HG03558 (cell line): Measurements from ENCODE around the gene XAB2.

ENCODE experiments used
- ATAC-seq: cut with Tn5 transposase; IDR thresholded peaks from one replicate; pipeline ENCODE4 v1.9.1; 2021; ENCODE audit warnings: moderate number of reproducible peaks; ENCODE audit not compliant: unreplicated experiment; ENCODE audit errors: extremely low read depth

The XAB2 gene

DNA sequence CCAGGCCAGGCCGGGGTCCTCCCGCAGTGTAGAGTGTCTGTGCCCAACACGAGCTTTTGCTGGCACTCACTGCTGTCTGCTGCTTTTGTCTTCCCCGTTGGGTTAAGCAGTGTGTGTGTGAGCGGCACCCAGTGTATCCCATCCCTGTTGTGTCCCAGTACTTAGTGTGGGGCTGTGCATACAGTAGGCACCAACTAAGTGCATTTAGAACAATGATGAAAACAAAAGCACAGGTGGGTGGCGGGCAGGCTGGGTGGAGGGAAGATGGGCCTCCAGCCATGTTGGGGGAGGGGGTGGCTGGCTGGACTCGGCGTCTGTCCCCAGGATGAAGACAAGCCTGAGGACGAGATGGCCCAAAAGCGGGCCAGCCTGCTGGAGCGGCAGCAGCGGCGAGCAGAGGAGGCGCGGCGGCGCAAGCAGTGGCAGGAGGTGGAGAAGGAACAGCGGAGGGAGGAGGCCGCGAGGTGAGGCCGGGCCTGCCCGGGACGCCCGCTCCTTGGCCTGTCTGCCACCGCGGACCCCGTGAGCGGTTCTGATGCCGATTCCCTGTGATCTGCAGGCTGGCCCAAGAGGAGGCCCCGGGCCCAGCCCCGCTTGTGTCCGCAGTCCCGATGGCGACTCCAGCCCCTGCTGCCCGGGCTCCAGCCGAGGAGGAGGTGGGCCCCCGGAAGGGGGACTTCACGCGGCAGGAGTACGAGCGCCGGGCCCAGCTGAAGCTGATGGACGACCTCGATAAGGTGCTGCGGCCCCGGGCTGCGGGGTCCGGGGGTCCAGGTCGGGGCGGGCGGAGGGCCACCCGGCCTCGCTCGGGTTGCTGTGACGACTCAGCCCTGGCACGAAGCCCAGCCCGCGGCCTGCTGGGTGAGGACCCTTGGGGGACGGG is 14.2 kb downstream of the XAB2 start:
- no peak for ATAC-seq

DNA sequence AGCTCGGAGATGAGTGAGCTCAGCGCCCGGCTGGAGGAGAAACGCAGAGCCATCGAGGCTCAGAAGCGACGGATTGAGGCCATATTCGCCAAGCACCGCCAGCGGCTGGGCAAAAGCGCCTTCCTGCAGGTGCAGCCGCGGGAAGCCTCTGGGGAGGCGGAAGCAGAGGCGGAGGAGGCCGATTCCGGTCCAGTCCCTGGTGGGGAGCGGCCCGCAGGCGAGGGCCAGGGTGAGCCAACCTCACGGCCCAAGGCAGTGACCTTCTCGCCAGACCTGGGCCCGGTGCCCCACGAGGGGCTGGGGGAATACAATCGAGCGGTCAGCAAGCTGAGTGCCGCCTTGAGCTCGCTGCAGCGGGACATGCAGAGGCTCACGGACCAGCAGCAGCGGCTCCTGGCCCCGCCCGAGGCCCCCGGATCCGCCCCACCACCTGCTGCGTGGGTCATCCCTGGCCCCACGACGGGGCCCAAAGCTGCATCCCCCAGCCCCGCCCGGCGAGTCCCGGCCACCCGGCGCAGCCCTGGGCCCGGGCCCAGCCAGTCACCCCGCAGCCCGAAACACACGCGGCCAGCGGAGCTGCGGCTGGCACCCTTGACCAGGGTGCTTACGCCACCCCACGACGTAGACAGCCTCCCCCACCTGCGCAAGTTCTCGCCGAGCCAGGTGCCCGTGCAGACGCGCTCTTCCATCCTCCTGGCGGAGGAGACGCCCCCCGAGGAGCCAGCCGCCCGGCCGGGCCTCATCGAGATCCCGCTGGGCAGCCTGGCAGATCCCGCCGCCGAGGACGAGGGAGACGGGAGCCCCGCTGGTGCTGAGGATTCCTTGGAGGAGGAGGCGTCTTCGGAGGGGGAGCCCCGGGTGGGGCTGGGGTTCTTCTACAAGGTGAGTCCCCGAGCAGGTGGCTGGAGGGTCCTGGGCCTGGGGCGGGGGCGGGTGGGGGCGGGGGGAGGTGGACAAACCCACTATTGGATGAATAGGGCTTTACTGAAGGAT is 16.8 kb downstream of the XAB2 start:
- no peak for ATAC-seq

DNA sequence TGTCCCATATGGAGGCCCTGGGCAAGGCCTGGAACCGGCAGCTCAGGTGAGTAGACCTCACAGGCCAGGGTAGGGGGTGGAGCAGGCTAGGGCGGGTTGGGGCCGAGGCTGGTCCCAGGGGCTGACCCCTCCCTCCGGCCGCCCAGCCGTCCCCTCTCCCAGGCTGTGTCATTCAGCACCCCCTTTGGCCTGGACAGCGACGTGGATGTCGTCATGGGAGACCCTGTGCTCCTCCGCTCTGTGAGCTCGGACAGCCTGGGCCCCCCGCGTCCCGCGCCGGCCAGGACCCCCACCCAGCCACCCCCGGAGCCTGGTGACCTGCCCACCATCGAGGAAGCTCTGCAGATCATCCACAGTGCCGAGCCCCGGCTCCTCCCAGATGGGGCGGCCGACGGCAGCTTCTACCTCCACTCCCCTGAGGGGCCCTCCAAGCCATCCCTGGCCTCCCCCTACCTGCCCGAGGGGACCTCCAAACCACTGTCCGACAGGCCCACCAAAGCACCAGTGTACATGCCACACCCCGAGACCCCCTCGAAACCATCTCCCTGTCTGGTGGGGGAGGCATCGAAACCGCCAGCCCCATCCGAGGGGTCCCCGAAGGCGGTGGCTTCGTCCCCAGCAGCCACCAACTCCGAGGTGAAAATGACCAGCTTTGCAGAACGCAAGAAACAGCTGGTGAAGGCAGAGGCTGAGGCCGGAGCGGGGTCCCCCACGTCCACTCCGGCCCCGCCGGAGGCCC is 17.6 kb downstream of the XAB2 start:
- ATAC-seq, result no peak

DNA sequence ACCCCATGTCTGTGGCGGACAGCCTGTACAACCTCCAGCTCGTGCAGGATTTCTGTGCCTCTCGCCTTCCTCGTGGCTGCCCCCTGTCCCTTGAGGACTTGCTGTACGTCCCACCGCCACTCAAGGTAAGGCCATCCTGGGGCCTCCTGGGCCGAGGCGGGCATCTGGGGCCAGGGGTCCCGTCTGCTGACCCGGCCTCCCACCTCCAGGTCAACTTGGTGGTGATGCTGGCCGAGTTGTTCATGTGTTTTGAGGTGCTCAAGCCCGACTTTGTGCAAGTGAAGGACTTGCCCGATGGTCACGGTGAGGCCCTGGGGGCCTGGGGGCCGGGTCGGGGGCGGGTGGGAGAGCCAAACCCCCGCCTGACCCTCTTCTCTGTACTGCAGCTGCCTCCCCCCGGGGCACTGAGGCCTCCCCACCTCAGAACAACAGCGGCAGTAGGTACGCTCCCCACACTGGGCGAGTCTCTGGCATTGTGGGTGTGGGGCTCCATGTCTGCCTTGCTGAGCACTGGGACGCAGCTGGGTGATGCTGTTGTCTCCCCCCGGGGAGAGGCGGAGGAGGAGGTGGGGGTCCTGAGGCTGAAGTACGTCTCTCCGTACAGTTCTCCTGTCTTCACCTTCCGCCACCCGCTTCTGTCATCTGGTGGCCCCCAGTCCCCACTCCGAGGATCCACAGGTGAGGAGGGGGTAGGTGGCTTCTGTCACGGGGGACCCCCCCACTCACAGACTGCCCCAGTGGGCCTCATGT is 18.7 kb downstream of the XAB2 start:
- ATAC-seq, result no peak

DNA sequence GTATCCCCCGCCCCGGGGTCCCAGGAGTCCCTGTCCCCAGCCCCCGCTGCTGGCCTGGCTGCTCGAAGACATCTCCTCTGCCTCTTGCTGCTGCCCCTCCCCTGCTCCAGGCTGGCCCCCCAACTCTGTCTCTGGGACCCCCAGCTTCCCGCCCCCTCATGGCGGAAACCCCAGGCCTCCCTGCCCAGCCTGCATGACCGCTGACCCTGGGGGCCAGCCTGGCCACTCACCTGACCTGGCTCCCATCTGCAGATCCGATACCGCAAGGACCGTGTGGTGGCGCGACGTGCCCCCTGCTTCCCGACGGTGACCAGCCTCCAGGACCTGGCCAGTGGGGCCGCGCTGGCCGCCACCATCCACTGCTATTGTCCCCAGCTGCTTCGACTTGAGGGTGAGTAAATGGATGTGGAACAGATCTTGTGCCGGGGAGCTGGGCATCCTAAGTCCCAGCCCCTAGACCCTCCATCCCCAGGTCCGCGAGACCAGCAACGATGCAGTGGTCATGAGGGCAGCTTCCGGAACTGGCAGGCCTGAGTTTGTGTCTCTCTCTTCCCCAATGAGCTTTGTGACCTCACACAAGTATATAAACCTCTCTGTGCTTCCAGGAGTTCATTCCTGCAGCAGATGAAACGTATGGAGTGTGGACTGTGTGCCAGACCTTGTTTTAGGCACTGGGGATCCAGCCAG is 21.3 kb downstream of the XAB2 start:
- no peak for ATAC-seq

DNA sequence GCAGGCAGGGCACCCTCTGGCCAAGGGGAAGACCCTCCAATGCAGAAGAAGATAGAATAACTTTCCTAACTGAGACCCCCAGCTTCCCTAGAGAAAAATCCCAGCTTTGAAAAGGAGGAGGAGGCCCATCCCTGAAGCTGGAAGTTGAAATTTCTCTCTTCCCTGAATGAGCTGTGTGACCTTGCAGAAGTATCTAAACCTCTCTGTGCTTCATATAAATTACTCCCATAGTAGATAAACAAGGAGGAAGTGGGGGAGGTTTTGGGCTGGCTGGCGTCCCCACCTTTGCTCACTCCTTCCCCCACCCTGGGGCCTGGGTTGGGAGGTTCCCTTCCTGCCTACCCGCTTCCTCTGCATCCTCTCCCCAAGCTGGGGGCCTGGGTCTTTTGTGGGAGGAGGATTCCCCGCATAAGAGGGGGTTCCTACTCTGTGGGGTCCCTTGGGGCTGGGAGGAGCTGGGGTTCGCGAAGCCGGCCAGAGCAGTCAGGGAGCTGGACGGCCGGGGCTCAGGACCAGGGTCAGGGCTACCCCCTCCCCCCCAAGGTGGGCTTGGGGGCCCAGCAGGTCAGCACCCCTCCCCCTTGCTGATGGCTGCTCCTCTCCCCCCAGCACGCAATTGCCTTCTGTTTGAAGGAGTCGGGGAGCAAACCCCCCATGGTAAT is 22.0 kb downstream of the XAB2 start:
- ATAC-seq, result no peak

DNA sequence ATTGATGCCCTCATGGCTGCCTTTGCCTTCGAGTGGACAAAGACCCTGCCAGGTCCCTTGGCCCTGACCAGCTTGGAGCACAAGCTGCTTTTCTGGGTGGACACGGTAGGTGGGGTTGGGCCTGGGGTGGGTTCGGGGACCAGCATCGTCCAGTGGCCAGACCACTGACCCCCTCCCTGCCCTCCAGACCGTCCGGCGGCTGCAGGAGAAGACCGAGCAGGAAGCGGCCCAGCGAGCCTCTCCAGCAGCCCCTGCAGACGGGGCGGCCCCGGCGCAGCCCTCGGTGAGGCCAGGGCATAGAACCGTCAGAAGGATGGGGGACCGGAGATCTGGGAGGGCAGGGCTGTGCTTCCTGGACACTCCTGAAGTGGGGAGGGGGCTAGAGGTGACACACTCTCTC is 23.1 kb downstream of the XAB2 start:
- no peak for ATAC-seq

DNA sequence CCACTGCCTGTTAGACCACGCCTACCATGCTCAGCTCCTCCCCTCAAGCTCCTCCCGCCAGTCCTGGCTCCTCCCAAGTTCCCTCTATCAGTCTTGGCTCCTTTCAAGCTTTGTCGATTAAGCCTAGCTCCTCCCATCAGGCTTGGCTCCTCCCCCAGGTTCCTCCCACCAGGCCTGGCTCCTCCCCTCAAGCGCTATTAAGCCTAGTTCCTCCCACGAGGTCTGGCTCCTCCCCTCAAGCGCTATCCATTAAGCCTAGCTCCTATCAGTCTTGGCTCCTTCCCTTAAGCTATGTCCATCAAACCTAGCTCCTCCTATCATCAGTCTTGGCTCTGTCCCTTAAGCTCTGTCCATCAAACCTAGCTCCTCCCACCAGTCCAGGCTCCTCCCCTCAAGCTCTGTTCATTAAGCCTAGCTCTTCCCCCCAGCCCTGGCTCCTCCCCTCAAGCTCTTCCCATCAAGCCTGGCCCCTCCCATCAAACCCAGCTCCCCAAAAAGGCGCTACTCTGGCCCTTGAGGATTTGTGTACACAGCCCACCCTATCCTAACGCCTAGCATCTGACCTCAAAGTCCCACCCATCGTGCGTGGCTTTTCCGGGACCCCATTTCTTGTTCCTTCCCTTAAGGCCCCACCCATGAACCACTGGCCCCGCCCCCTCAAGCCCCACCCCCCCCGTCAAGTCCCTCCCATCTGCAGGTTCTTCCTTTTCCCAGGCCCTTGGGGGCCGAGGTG is 23.7 kb downstream of the XAB2 start:
- ATAC-seq, result no peak

DNA sequence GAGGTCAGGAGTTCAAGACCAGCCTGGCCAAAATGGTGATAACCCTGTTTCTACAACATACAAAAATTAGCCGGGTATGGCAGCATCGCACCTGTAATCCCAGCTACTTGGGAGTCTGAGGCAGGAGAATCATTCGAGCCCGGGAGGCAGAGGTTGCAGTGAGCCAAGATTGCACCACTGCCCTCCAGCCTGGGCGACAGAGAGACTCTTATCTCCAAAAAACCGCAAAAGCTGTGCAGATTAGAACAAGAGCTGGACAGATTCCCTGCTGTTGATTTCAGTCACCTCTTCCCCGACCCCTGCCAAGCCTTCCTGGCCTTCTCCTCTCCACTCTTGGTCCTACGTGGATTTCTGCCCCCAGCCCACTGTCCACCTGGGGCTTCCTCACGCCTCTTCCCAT is 25.4 kb downstream of the XAB2 start:
- ATAC-seq, result no peak

DNA sequence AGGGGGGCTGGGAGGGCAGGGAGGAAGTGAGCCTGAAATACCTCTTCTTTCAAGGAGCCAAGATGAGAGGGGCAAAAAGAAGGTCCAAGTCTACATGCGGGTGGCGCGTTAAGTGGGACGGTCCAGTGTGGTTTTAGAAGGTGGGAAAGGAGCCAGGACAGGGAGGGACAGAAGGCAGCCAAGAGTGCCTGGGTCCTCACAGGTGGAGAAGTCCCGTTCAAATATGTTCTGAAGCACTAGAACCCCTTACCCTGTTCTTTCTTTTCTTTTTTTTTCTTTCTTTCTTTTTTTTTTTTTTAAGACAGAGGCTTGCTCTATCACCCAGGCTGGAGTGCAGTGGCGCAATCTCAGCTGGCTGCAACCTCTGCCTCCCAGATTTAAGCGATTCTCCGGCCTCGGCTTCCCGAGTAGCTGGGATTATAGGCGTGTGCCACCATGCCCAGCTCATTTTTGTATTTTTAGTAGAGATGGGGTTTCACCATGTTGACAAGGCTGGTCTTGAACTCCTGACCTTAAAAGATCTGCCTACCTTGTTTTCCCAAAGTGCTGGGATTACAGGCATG is 26.3 kb downstream of the XAB2 start:
- ATAC-seq, result no peak

DNA sequence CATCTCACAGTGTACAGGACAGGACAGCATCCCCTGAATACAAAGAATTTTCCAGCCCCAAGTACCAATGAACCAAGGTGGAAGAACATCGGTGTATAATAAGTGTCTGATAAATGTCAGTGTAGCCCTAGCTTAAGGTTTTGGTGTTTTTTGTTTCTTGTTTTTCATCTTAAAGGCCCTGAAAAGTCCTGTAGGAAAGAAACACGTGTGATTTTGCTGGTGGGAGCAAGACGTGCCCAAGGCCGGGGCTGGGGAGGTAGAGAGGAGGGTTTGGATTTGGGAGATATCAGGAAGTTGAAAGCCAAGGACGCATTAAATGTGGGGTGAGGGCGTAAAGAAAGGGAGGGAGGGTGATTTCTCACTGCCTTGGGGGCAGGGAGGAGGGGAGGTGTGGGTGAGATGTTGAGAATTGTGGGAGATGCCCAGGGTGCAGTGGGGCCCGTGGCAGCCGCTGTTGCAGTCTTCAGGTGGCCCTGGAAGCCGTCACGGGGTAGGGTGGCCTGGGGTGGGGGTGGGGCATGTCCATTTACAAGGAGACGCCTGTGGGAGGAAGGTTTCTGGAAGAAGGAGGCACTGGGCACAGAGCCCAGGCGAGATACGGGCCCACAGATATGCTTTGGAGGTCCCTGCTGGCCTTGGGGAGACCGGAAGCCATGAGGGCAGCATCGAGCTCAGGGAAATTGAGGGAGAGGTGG is 27.0 kb downstream of the XAB2 start:
- no peak for ATAC-seq

DNA sequence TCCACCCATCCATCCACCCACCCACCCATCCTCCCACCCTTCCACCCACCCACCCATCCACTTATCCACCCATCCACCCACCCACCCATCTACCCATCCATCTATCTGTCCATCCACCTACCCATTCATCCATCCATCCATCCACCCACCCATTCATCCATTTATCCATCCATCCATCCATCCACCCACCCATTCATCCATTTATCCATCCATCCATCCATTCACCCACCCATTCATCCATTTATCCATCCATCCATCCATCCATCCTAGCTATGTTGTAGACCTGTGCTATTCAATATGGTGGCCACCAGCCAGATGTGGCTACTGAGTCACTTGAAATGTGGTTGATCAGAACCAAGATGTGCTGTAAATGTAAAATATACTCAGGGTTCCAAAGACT is 28.6 kb downstream of the XAB2 start:
- no peak for ATAC-seq

DNA sequence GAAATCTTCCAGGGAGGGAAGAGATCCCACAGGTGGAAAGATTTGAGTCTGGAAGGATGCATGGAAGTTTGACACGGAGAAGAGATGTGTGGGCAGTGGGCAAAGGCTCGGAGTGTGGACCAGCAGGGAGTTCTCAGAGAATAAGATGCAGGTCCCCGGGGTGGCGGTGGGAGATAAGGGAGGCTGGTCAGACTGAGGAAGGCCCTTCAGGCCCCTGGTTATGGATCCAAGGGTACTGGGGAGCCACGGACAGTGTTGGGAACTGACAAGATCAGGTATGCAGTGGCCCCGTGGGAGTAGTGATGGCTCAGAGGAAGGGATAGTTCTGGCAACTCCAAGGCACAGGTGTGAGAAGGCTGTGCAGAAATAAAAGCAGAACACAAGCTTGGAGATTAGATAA is 31.2 kb downstream of the XAB2 start:
- ATAC-seq, result no peak

DNA sequence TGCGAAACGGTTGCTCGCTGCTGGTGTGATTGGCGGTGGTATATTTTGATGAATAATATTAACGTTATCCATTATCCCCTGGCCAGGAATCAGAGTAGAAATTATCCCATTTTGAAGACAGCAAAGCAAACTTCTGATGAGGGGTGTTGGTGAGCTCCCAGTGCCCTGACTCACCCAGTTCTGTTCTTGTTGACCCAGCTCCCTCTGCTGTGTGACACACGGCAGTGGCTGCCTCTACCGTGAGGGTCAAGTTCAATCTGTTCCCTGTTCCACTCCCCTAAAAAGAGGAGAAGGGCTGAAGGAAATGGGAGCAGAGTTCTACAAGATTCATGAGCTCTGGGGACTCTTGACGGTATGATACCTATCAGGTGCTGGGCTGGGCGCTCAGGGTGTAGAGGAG is 31.7 kb downstream of the XAB2 start:
- no peak for ATAC-seq

DNA sequence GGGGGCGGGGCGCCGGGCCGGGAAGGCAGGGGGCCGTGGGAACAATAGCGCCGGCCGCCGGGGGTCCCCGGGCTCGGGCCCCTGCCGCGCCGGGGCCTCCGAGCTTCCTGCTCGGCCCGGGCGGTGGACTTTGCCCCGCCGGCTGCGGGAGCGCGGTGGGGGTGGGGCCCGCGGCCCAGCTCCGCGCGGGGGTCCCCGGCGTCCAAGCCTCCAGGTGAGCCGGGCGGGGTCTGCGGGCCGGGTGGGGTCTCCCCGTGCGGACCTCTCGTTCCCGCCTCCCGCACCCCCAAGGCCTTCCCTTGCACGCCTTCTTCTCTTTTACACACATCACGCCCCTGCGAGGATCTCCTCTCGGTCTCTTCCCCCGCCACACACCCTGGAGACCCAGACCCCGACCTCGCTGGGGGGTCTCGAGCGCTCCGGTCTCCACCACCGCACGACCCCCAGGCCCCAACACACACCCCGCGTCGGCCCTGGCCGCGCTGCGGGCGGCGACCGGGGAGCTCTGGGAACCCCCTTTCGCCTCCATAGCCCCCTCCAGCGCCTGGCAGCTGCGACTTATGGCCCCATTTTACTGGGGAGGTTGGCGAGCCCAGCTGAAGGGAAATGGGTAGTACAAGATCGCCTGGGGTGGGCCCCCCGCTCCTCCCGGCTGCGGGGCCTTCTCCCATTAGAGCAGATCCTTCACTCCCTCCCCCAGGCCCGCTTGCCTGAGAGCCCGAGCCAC is 33.0 kb downstream of the XAB2 start:
- ATAC-seq, result no peak

DNA sequence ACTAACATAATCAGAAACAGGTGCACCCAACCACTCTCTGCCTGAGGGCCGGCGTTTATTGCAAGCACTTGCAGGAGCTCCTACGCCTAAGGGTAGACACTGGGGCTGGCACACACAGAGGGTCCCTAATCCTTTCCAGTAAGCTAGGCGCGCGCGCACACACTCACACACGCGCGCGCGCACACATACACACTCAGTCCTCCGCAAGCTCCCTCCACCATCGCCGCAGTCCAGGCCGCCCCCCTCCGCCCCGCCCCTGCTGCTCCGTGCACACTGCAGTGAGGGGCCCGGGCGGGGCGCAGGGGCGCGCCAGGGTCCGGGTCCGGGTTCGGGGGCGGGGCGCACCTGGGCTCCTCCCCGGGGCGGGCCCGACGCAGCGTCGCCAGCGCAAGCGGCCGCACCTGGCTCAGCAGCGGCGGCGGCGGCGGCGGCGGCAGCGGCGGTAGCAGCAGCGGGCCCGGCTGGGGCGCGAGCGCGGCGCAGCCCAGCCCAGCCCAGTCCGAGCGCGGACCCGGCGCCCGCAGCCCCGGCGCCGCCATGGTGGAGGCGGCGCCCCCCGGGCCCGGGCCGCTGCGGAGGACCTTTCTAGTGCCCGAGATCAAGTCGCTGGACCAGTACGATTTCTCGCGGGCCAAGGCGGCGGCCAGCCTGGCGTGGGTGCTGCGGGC is 33.7 kb downstream of the XAB2 start, which contains the start of gene CAMSAP3:
Gene CAMSAP3, plus strand, starts transcription at position 398 of the 668 bp plus-strand sequence. Its CDS starts 140 bp downstream, at position 538.
- no peak for ATAC-seq
